NCI-H1930 (cell line): ENCODE measurements around the gene OR12D2.
A peak's percentile ranks its signal among the peaks of the same experiment; 100 is the strongest.
"Not testable (repeated sequence)": the region's sequence is repeated elsewhere in the genome, so short reads cannot be mapped to it uniquely, and the experiment has no call there.

Experiments
- DNase-seq, 2 experiments: peaks; one replicate each; lab custom pipeline; 2025; lab: John Stamatoyannopoulos, UW

Gene OR12D2

GRCh38 chr6:29395331-29395730 lies at the start of gene OR12D2:
Gene OR12D2, plus strand, starts transcription at chr6:29395631. Its CDS starts 1,069 bp downstream, at chr6:29396700.
- DNase-seq: no peak

GRCh38 chr6:29349348-29349747 lies 46.1 kb upstream of the OR12D2 start:
- DNase-seq: not testable (repeated sequence)

- DNase-seq: no peak
These were observed 40.5 kb upstream of the OR12D2 start for GRCh38 chr6:29354980-29355379.

GRCh38 chr6:29355603-29356002 lies 39.8 kb upstream of the OR12D2 start:
- no peak for DNase-seq

- no peak for DNase-seq
These were observed 26.7 kb upstream of the OR12D2 start, which contains the start of gene OR5V1 for GRCh38 chr6:29368765-29369164. Gene OR5V1, minus strand, starts transcription at chr6:29368865. Its CDS starts 12,670 bp downstream, at chr6:29356195.

- no peak for DNase-seq
These were observed 20.2 kb upstream of the OR12D2 start, which contains the start of gene OR12D3 for GRCh38 chr6:29375191-29375590. Gene OR12D3, minus strand, starts transcription at chr6:29375291. Its CDS starts 4 bp downstream, at chr6:29375287.

GRCh38 chr6:29376003-29376402 lies 19.4 kb upstream of the OR12D2 start:
- DNase-seq: no peak

GRCh38 chr6:29388533-29388932 lies 6.9 kb upstream of the OR12D2 start:
- DNase-seq: no peak

GRCh38 chr6:29399525-29399924 lies 4.1 kb downstream of the OR12D2 start:
- no peak for DNase-seq

GRCh38 chr6:29403801-29404200 lies 8.4 kb downstream of the OR12D2 start:
- DNase-seq: no peak

GRCh38 chr6:29414588-29414987 lies 19.2 kb downstream of the OR12D2 start, which contains the start of gene OR12D1:
Gene OR12D1, plus strand, starts transcription at chr6:29414928.
- no peak for DNase-seq

GRCh38 chr6:29419516-29419915 lies 24.1 kb downstream of the OR12D2 start:
- no peak for DNase-seq

GRCh38 chr6:29424168-29424567 lies 28.7 kb downstream of the OR12D2 start:
- no peak for DNase-seq

GRCh38 chr6:29424575-29424974 lies 29.1 kb downstream of the OR12D2 start:
- DNase-seq: no peak

GRCh38 chr6:29425075-29425474 lies 29.6 kb downstream of the OR12D2 start:
- DNase-seq: no peak

- DNase-seq: no peak
These were observed 31.2 kb downstream of the OR12D2 start for GRCh38 chr6:29426654-29427053.

GRCh38 chr6:29436730-29437129 lies 41.3 kb downstream of the OR12D2 start:
- peak in 1 of 2 experiments; percentile 38 for DNase-seq

GRCh38 chr6:29439006-29439405 lies 43.6 kb downstream of the OR12D2 start, which contains the start of gene OR10C1:
Gene OR10C1, plus strand, starts transcription at chr6:29439306. Its CDS starts 710 bp downstream, at chr6:29440016.
- DNase-seq: no peak

GRCh38 chr6:29442719-29443118 lies 47.3 kb downstream of the OR12D2 start:
- no peak for DNase-seq

GRCh38 chr6:29444031-29444430 lies 48.6 kb downstream of the OR12D2 start:
- DNase-seq: not testable (repeated sequence)
